Uterus (tissue), 2 donors: ENCODE data around the gene GPR32.

Source experiments
- CTCF ChIP-seq, 4 experiments: fragments of 200-600 bp in 2 of 4; fragments of 450-650 bp in 2 of 4; sonication (generic) in 2 of 4; IDR thresholded peaks; one replicate each; pipeline ENCODE4 v1.5.1; 2016 to 2019; ENCODE audit warnings: antibody characterized with exemption in 4 of 4, mild to moderate bottlenecking in 2 of 4, moderate library complexity in 1 of 4
- POLR2A ChIP-seq, 2 donors: fragments of 450-650 bp; IDR thresholded peaks; one replicate each; pipeline ENCODE4 v1.6.1; 2016; ENCODE audit warnings: antibody characterized with exemption in 2 of 2, mild to moderate bottlenecking in 1 of 2, moderate library complexity in 1 of 2

- TF ChIP-seq POLR2A (IDR thresholded peaks at IDR 0.05), result no peak
- no peak for TF ChIP-seq CTCF (IDR thresholded peaks at IDR 0.05)
These were observed 26.7 kb upstream of the GPR32 start for GRCh38 chr19:50743537-50743936.
